Measurements from ENCODE around the gene ALOX5.

The ALOX5 gene

GRCh38 chr10:45411607-45411940 is 37.6 kb downstream of the ALOX5 start:
- TF ChIP-seq CTCF (IDR thresholded peaks at IDR 0.05): no peak

GRCh38 chr10:45416603-45417002 is 42.6 kb downstream of the ALOX5 start:
- TF ChIP-seq CTCF (IDR thresholded peaks at IDR 0.05): no peak

GRCh38 chr10:45417746-45418145 is 43.7 kb downstream of the ALOX5 start:
- TF ChIP-seq CTCF (IDR thresholded peaks at IDR 0.05): no peak

GRCh38 chr10:45418417-45418848 is 44.4 kb downstream of the ALOX5 start:
- TF ChIP-seq CTCF (IDR thresholded peaks at IDR 0.05): no peak

- TF ChIP-seq CTCF (IDR thresholded peaks at IDR 0.05): no peak
Measured at GRCh38 chr10:45418849-45419675, 45.0 kb downstream of the ALOX5 start.

GRCh38 chr10:45419676-45420025 is 45.6 kb downstream of the ALOX5 start:
- no peak for TF ChIP-seq CTCF (IDR thresholded peaks at IDR 0.05)

GRCh38 chr10:45420453-45421192 is 46.6 kb downstream of the ALOX5 start:
- TF ChIP-seq CTCF (IDR thresholded peaks at IDR 0.05): no peak

Data from LNCAP (cell line).